GM23338 (cell line): ENCODE measurements around the gene BTBD9. TPM values are rescaled to one million over a fixed set of nuclear protein-coding genes. Genes with fewer than 3 reads are reported as not detected.

Experiments
- ATAC-seq: fragments of 200-7000 bp; cut with Tn5 transposase; 3 replicates; pipeline ENCODE4 v1.9.1; 2020
- DNase-seq: peaks from one replicate; pipeline ENCODE4 v3.0.0-alpha.2; 2015; ENCODE audit warnings: low spot score
- H2AFZ ChIP-seq: fragments of 200-600 bp; sonication (generic); 2 replicates; pipeline ENCODE4 v1.8.0; 2016; ENCODE audit warnings: antibody characterized with exemption, mild to moderate bottlenecking, moderate library complexity
- H3F3A ChIP-seq: fragments of 200-600 bp; sonication (generic); replicated peaks from 2 replicates; pipeline ENCODE4 v1.8.0; 2017; ENCODE audit warnings: antibody characterized with exemption, mixed run types, low read depth
- H3K27ac ChIP-seq: fragments of 200-600 bp; sonication (generic); 2 replicates; pipeline ENCODE4 v1.6.1; 2016; ENCODE audit warnings: low read depth
- H3K27me3 ChIP-seq: fragments of 200-600 bp; sonication (generic); 2 replicates; pipeline ENCODE4 v1.8.0; 2016; ENCODE audit warnings: mild to moderate bottlenecking, mixed run types, moderate library complexity; ENCODE audit not compliant: insufficient read depth
- H3K36me3 ChIP-seq: fragments of 200-600 bp; sonication (generic); 2 replicates; pipeline ENCODE4 v1.8.0; 2016; ENCODE audit warnings: mild to moderate bottlenecking; ENCODE audit not compliant: insufficient read depth
- H3K4me1 ChIP-seq: fragments of 200-600 bp; sonication (generic); 2 replicates; pipeline ENCODE4 v1.8.0; 2016; ENCODE audit warnings: mild to moderate bottlenecking, moderate library complexity; ENCODE audit not compliant: insufficient read depth
- H3K4me2 ChIP-seq: fragments of 200-600 bp; sonication (generic); 2 replicates; pipeline ENCODE4 v1.7.1; 2017; ENCODE audit warnings: mixed run types
- H3K4me3 ChIP-seq: fragments of 200-600 bp; sonication (generic); 2 replicates; pipeline ENCODE4 v1.6.1; 2016; ENCODE audit warnings: mixed run types
- H3K79me2 ChIP-seq: fragments of 200-600 bp; sonication (generic); replicated peaks from 2 replicates; pipeline ENCODE4 v1.8.0; 2017; ENCODE audit warnings: mild to moderate bottlenecking; ENCODE audit not compliant: insufficient read depth
- H3K9me2 ChIP-seq: fragments of 200-600 bp; sonication (generic); 2 replicates; pipeline ENCODE4 v1.8.0; 2017; ENCODE audit not compliant: insufficient read depth
- H4K20me1 ChIP-seq: fragments of 200-600 bp; sonication (generic); replicated peaks from 2 replicates; pipeline ENCODE4 v1.8.0; 2017; ENCODE audit warnings: mild to moderate bottlenecking; ENCODE audit not compliant: insufficient read depth
- H3K27ac Mint-ChIP-seq: 2 replicates; pipeline ENCODE4 v1.8.0; 2020; ENCODE audit warnings: inconsistent platforms, mild to moderate bottlenecking, moderate library complexity, mixed read lengths
- H3K27me3 Mint-ChIP-seq: 3 replicates; pipeline ENCODE4 v1.8.0; 2022; ENCODE audit warnings: low read depth, mild to moderate bottlenecking, moderate library complexity, mixed read lengths, inconsistent platforms; ENCODE audit not compliant: insufficient read depth, poor library complexity
- H3K36me3 Mint-ChIP-seq: 3 replicates; pipeline ENCODE4 v1.8.0; 2021; ENCODE audit warnings: low read depth, mild to moderate bottlenecking, inconsistent platforms, moderate library complexity, mixed read lengths
- H3K4me1 Mint-ChIP-seq: 3 replicates; pipeline ENCODE4 v1.8.0; 2020; ENCODE audit warnings: mild to moderate bottlenecking, inconsistent platforms, mixed read lengths
- H3K4me3 Mint-ChIP-seq: 3 replicates; pipeline ENCODE4 v1.8.0; 2021; ENCODE audit warnings: moderate library complexity, mild to moderate bottlenecking, inconsistent platforms, mixed read lengths
- H3K9me3 Mint-ChIP-seq: 3 replicates; pipeline ENCODE4 v1.8.0; 2020; ENCODE audit warnings: moderate library complexity, mild to moderate bottlenecking, inconsistent platforms, mixed read lengths
- CREB1 ChIP-seq: fragments of 250-450 bp; sonication (Bioruptor Pico); IDR thresholded peaks from 2 replicates; pipeline ENCODE4 v1.5.0; 2020; ENCODE audit warnings: low read depth, mild to moderate bottlenecking, moderate library complexity
- CTCF ChIP-seq, 2 experiments: fragments of 200-600 bp in 1 of 2; sonication (generic) in 1 of 2; conservative IDR thresholded peaks; 2 replicates each; pipeline versions ENCODE4 v1.5.1 to v1.6.1; 2016 to 2017; ENCODE audit warnings: antibody characterized with exemption in 2 of 2, low read depth in 2 of 2, mild to moderate bottlenecking in 2 of 2, moderate library complexity in 1 of 2
- EZH2 ChIP-seq: fragments of 200-600 bp; sonication (generic); IDR thresholded peaks from one replicate; pipeline ENCODE4 v1.8.0; 2017; ENCODE audit warnings: antibody characterized with exemption, mild to moderate bottlenecking, low read depth; ENCODE audit not compliant: unreplicated experiment
- EZH2phosphoT487 ChIP-seq: fragments of 200-600 bp; sonication (generic); IDR thresholded peaks from one replicate; pipeline ENCODE4 v1.8.1; 2018; ENCODE audit warnings: antibody characterized with exemption; ENCODE audit not compliant: unreplicated experiment
- JUNB ChIP-seq: IDR thresholded peaks from one replicate; pipeline ENCODE4 v1.6.1; 2016; ENCODE audit warnings: antibody characterized with exemption; ENCODE audit not compliant: unreplicated experiment
- NANOG ChIP-seq: IDR thresholded peaks from 2 replicates; pipeline ENCODE4 v1.6.1; 2016; ENCODE audit warnings: antibody characterized with exemption, borderline replicate concordance
- POLR2AphosphoS5 ChIP-seq: IDR thresholded peaks from 2 replicates; pipeline ENCODE4 v1.6.1; 2016; ENCODE audit warnings: antibody characterized with exemption, low read depth
- STAT1 ChIP-seq: IDR thresholded peaks from one replicate; pipeline ENCODE4 v1.6.1; 2016; ENCODE audit warnings: antibody characterized with exemption; ENCODE audit not compliant: unreplicated experiment
- ZNF114 ChIP-seq: fragments of 250-450 bp; sonication (Bioruptor Pico); IDR thresholded peaks from 2 replicates; pipeline ENCODE4 v1.5.0; 2020; ENCODE audit warnings: mild to moderate bottlenecking, moderate library complexity
- ZNF331 ChIP-seq: fragments of 250-450 bp; sonication (Bioruptor Pico); IDR thresholded peaks from 2 replicates; pipeline ENCODE4 v1.5.0; 2020; ENCODE audit warnings: low read depth, mild to moderate bottlenecking, moderate library complexity
- polyA plus RNA-seq: library from polyadenylated mRNA; unstranded; fragments of >200 nt; fragmentation: Nextera tagmentation; extraction: Ambion mirVana; gene quantifications from 2 replicates; pipeline ENCODE4 v1.2.1, GENCODE V29; 2016
- total RNA-seq: library from RNA; depleted of rRNA; stranded (reverse); fragments of >200 nt; shearing (Covaris generic); gene quantifications from 2 replicates; pipeline ENCODE4 v1.2.3, GENCODE V29; 2014
- TF ChIP-seq, protein P1 (sequence below): fragments of 250-450 bp; sonication (Bioruptor Pico); IDR thresholded peaks from 2 replicates; pipeline ENCODE4 v1.5.0; 2020; ENCODE audit warnings: mild to moderate bottlenecking, moderate library complexity

Gene BTBD9
- total and polyA plus RNA-seq, 2 experiments from 2014 or later: 4.2 to 5.3 TPM

DNA sequence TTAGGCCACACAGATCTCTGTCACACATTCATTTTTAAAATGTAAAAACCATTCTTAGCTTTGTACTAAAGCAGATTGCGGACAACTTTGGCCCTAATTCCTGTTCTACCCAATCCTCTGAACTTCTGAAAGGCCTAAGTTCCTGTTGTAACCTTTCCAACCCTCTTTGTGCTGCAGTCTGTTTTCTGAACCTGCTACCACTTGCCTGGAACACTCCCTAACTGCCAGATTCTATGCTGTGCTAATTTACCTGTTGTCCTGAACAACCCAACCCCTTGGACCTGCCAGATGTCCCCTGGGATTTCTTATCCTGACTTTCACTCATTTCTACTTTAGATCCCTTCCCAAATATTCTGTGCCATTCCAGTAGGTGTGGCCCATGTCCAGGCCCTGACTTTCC, 421.5 kb downstream of the BTBD9 start (continued):
- TF ChIP-seq, protein P1, sequence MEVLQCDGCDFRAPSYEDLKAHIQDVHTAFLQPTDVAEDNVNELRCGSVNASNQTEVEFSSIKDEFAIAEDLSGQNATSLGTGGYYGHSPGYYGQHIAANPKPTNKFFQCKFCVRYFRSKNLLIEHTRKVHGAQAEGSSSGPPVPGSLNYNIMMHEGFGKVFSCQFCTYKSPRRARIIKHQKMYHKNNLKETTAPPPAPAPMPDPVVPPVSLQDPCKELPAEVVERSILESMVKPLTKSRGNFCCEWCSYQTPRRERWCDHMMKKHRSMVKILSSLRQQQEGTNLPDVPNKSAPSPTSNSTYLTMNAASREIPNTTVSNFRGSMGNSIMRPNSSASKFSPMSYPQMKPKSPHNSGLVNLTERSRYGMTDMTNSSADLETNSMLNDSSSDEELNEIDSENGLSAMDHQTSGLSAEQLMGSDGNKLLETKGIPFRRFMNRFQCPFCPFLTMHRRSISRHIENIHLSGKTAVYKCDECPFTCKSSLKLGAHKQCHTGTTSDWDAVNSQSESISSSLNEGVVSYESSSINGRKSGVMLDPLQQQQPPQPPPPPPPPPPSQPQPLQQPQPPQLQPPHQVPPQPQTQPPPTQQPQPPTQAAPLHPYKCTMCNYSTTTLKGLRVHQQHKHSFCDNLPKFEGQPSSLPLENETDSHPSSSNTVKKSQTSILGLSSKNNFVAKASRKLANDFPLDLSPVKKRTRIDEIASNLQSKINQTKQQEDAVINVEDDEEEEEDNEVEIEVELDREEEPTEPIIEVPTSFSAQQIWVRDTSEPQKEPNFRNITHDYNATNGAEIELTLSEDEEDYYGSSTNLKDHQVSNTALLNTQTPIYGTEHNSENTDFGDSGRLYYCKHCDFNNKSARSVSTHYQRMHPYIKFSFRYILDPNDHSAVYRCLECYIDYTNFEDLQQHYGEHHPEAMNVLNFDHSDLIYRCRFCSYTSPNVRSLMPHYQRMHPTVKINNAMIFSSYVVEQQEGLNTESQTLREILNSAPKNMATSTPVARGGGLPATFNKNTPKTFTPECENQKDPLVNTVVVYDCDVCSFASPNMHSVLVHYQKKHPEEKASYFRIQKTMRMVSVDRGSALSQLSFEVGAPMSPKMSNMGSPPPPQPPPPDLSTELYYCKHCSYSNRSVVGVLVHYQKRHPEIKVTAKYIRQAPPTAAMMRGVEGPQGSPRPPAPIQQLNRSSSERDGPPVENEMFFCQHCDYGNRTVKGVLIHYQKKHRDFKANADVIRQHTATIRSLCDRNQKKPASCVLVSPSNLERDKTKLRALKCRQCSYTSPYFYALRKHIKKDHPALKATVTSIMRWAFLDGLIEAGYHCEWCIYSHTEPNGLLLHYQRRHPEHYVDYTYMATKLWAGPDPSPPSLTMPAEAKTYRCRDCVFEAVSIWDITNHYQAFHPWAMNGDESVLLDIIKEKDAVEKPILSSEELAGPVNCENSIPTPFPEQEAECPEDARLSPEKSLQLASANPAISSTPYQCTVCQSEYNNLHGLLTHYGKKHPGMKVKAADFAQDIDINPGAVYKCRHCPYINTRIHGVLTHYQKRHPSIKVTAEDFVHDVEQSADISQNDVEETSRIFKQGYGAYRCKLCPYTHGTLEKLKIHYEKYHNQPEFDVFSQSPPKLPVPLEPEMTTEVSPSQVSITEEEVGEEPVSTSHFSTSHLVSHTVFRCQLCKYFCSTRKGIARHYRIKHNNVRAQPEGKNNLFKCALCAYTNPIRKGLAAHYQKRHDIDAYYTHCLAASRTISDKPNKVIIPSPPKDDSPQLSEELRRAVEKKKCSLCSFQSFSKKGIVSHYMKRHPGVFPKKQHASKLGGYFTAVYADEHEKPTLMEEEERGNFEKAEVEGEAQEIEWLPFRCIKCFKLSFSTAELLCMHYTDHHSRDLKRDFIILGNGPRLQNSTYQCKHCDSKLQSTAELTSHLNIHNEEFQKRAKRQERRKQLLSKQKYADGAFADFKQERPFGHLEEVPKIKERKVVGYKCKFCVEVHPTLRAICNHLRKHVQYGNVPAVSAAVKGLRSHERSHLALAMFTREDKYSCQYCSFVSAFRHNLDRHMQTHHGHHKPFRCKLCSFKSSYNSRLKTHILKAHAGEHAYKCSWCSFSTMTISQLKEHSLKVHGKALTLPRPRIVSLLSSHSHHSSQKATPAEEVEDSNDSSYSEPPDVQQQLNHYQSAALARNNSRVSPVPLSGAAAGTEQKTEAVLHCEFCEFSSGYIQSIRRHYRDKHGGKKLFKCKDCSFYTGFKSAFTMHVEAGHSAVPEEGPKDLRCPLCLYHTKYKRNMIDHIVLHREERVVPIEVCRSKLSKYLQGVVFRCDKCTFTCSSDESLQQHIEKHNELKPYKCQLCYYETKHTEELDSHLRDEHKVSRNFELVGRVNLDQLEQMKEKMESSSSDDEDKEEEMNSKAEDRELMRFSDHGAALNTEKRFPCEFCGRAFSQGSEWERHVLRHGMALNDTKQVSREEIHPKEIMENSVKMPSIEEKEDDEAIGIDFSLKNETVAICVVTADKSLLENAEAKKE (CRISPR knock-in tag): no peak
- TF ChIP-seq JUNB (no peak), ZNF331 (no peak), STAT1 (no peak), ZNF114 (CRISPR knock-in tag) (no peak), NANOG (no peak), POLR2AphosphoS5 (no peak), CTCF (conservative IDR thresholded peaks at IDR 0.05; ENCODE audit: low read depth in 2 of 2) (no peak), CREB1 (no peak), EZH2phosphoT487 (no peak)

DNA sequence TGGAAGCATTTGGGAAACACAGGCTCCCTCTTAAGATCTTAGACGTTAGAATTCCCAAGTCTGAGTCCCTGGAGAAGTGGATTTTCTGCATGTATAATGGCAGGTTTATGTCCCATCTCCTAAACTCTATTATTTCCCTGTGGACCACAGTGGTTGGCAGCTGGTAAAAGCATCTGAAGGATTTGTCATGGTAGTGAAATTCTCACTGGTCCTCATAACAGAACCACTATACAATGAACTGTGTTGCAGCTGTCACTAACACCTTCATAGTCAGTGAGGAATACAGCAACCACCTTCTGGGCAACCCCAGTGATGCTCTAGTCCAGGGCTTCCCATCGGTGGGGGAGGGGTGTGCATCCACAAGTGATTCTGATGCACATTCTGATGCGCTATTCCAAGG, 423.3 kb downstream of the BTBD9 start:
- no peak overlapping the region for H3K27ac ChIP-seq
- no peak overlapping the region for H3K4me3 ChIP-seq
- Mint-ChIP-seq H3K36me3 (no peaks in the 10 kb centered on the region), H3K9me3 (no peaks in the 10 kb centered on the region; the same call in 2 of the 3 replicates), H3K4me1 (peaks cover 39% of the 10 kb centered on the region), H3K27me3 (peaks cover 9% of the 10 kb centered on the region), H3K27ac (no peak overlapping the region), H3K4me3 (no peak overlapping the region)
- H3K4me2 ChIP-seq: no peak overlapping the region
- ATAC-seq: no peak
- H3K79me2 ChIP-seq: no peaks in the 10 kb centered on the region
- peaks cover 44% of the 10 kb centered on the region for H3K4me1 ChIP-seq
- H3K36me3 ChIP-seq: no peaks in the 10 kb centered on the region
- H4K20me1 ChIP-seq: no peaks in the 10 kb centered on the region
- H3F3A ChIP-seq: no peaks in the 10 kb centered on the region; the same call in 1 of the 2 replicates
- no peak for TF ChIP-seq JUNB
- no peak for TF ChIP-seq CREB1
- no peak for TF ChIP-seq ZNF114 (CRISPR knock-in tag)
- TF ChIP-seq EZH2: no peak
- no peak for TF ChIP-seq POLR2AphosphoS5
- no peak for TF ChIP-seq STAT1
- no peak for TF ChIP-seq CTCF (conservative IDR thresholded peaks at IDR 0.05; ENCODE audit: low read depth in 2 of 2)
- peaks cover 6% of the 10 kb centered on the region; the same call in 1 of the 2 replicates for H3K9me2 ChIP-seq
- no peaks in the 10 kb centered on the region for H3K27me3 ChIP-seq
- no peak for DNase-seq
- no peak overlapping the region for H2AFZ ChIP-seq
